ENCODE results near the gene SLK. TPM values are rescaled to one million over a fixed set of nuclear protein-coding genes. Genes with fewer than 3 reads are reported as not detected.

The SLK gene
- total and polyA plus RNA-seq, 5 donors = 12.7 to 40.5 (median 35.3) TPM

DNA sequence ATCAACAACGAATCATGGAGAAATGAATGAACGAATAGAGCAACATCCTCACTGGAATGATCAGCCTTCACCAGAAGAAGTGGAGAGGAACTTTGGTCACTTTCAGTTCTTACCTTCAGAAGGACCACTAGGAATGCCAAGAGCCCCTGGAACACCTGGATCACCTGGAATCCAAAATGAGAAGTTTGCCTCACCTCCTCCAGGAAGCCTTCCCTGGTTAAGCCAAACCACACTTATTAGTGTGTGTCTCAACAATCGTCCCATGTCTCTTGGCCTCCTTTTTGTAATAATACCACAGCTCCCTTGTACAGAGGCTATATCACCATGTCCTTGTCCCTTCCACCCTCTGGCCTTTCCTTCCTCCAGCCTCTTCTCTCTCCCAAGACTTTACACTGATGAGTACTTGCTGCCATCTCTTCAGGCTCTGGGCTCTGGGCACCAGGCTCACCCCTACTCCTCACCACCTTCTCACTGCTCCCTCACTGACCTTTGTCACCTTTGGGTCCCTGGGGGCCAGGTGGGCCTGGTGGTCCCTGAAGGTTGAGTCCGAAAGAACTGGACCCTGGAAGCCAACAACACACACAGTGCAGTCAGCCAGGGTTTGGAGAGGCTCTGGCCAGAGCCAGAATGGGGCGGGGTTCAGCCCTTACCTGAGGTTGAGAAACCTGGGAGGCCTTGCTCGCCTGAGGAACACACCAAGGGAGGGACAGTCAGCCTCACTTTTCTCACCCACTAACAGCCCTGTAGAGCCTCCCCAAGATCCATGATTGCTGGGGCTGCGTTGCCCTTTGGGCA is 72.2 kb downstream of the SLK start:
- ATAC-seq = no peak
- intact Hi-C loops (cut with DNase I) = no loop called here
- Histone ChIP-seq H3K4me3 (ENCODE audit: low read length) (no peak overlapping the region), H3K27ac (ENCODE audit: low read length) (no peak overlapping the region), H3K27me3 (ENCODE audit: control insufficient read depth, insufficient read depth) (no peaks in the 10 kb centered on the region), H3K4me1 (ENCODE audit: control insufficient read depth, insufficient read depth, low read length) (no peaks in the 10 kb centered on the region), H3K9me3 (ENCODE audit: control insufficient read depth, low read length) (no peaks in the 10 kb centered on the region)
- 91% methylated on average over 7 of the region's 7 CpGs for WGBS
- no peak for DNase-seq

DNA sequence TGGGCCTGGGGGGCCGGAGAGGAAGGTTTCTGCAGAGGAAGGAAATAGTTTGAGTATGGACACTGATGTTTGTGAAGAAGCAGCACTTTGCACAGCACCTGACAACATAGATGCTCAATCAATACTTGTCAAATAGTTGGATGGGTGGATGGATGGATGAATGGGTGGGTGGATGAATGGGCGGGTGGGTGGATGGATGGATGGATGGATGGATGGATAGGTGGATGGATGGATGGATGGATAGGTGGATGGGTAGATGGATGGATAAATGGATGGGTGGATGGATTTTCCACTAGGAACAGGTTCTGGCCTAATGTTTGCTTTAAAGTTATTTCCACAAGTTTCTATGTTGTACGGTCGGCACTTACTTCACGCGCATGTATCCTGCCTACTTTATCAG is 73.4 kb downstream of the SLK start:
- no peak overlapping the region for H3K4me3 ChIP-seq (ENCODE audit: low read length)
- intact Hi-C loops (cut with DNase I) = loop anchor here in 1 of 4 donors (5.0 kb wide), 1 partner anchor 167 kb away; no protein-coding TSS in a partner anchor
- H3K9me3 ChIP-seq (ENCODE audit: control insufficient read depth, low read length) = no peaks in the 10 kb centered on the region
- WGBS = 75% methylated on average over 6 of the region's 6 CpGs
- H3K4me1 ChIP-seq (ENCODE audit: control insufficient read depth, insufficient read depth, low read length) = no peaks in the 10 kb centered on the region
- H3K27ac ChIP-seq (ENCODE audit: low read length) = no peak overlapping the region
- no peak for ATAC-seq
- H3K27me3 ChIP-seq (ENCODE audit: control insufficient read depth, insufficient read depth) = no peaks in the 10 kb centered on the region
- DNase-seq = no peak

- intact Hi-C loops (cut with DNase I) = loop anchor here in 1 of 4 donors (5.0 kb wide), 1 partner anchor 166 kb away; no protein-coding TSS in a partner anchor
- H3K4me1 ChIP-seq (ENCODE audit: control insufficient read depth, insufficient read depth, low read length) = no peaks in the 10 kb centered on the region
- DNase-seq (no peak), ATAC-seq (no peak)
- no peak overlapping the region for H3K27ac ChIP-seq (ENCODE audit: low read length)
- no peaks in the 10 kb centered on the region for H3K27me3 ChIP-seq (ENCODE audit: control insufficient read depth, insufficient read depth)
- 84% methylated on average over 9 of the region's 9 CpGs for WGBS
- no peak overlapping the region for H3K4me3 ChIP-seq (ENCODE audit: low read length)
- H3K9me3 ChIP-seq (ENCODE audit: control insufficient read depth, low read length) = no peaks in the 10 kb centered on the region
These were observed 74.2 kb downstream of the SLK start for GRCh38 chr10:104040862-104041789.

- H3K9me3 ChIP-seq (ENCODE audit: control insufficient read depth, low read length) = no peaks in the 10 kb centered on the region
- ATAC-seq (no peak), DNase-seq (no peak)
- no peaks in the 10 kb centered on the region for H3K27me3 ChIP-seq (ENCODE audit: control insufficient read depth, insufficient read depth)
- no peak overlapping the region for H3K4me3 ChIP-seq (ENCODE audit: low read length)
- 88% methylated on average over 14 of the region's 14 CpGs for WGBS
- intact Hi-C loops (cut with DNase I) = loop anchor here in 1 of 4 donors (5.0 kb wide), 1 partner anchor 165 kb away; no protein-coding TSS in a partner anchor
- no peak overlapping the region for H3K27ac ChIP-seq (ENCODE audit: low read length)
- no peaks in the 10 kb centered on the region for H3K4me1 ChIP-seq (ENCODE audit: control insufficient read depth, insufficient read depth, low read length)
These were observed 75.1 kb downstream of the SLK start for GRCh38 chr10:104041891-104042535.

DNA sequence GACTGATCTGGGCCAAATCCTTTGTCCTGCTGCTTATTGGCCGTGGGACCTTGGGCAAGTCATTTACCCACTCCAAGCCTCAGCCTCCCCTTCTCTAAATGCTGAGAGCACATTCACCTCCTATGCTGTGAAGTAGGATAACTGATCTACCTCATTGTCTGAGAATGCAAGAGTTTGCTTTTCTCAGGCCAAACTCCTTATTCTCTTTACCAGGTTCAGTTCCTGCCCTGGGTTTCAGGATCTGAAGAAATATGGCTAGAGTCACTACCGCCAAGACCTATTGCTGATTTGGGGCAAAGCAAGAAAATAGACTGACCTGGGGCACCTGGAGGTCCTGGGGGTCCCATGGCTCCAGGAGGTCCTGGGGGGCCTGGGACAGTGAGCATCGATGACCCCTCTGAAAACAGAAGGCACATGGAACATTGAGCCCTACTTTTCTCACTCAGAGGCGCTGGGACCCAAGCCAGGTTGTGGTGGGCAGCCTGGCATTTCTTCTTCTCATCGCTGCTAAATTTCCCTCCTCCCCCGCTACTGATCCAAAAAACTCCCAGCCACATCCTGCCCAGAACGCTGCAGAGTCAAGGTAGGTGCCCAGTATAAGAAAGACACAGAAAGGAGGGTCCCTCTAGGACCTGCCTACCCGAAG is 76.4 kb downstream of the SLK start:
- no peaks in the 10 kb centered on the region for H3K27me3 ChIP-seq (ENCODE audit: control insufficient read depth, insufficient read depth)
- 83% methylated on average over 8 of the region's 8 CpGs for WGBS
- no peaks in the 10 kb centered on the region for H3K4me1 ChIP-seq (ENCODE audit: control insufficient read depth, insufficient read depth, low read length)
- no peaks in the 10 kb centered on the region for H3K9me3 ChIP-seq (ENCODE audit: control insufficient read depth, low read length)
- no peak overlapping the region for H3K27ac ChIP-seq (ENCODE audit: low read length)
- intact Hi-C loops (cut with DNase I) = loop anchor here in 1 of 4 donors (5.0 kb wide), 1 partner anchor 164 kb away; no protein-coding TSS in a partner anchor
- ATAC-seq = no peak
- no peak for DNase-seq
- no peak overlapping the region for H3K4me3 ChIP-seq (ENCODE audit: low read length)

GRCh38 chr10:104043854-104044253 is 76.9 kb downstream of the SLK start:
- WGBS = 66% methylated on average over 4 of the region's 4 CpGs
- DNase-seq = no peak
- no peak for ATAC-seq
- H3K4me1 ChIP-seq (ENCODE audit: control insufficient read depth, insufficient read depth, low read length) = no peaks in the 10 kb centered on the region
- H3K4me3 ChIP-seq (ENCODE audit: low read length) = no peak overlapping the region
- intact Hi-C loops (cut with DNase I) = loop anchor here in 1 of 4 donors (5.0 kb wide), 1 partner anchor 163 kb away; no protein-coding TSS in a partner anchor
- H3K27ac ChIP-seq (ENCODE audit: low read length) = no peak overlapping the region
- H3K9me3 ChIP-seq (ENCODE audit: control insufficient read depth, low read length) = no peaks in the 10 kb centered on the region
- no peaks in the 10 kb centered on the region for H3K27me3 ChIP-seq (ENCODE audit: control insufficient read depth, insufficient read depth)

DNA sequence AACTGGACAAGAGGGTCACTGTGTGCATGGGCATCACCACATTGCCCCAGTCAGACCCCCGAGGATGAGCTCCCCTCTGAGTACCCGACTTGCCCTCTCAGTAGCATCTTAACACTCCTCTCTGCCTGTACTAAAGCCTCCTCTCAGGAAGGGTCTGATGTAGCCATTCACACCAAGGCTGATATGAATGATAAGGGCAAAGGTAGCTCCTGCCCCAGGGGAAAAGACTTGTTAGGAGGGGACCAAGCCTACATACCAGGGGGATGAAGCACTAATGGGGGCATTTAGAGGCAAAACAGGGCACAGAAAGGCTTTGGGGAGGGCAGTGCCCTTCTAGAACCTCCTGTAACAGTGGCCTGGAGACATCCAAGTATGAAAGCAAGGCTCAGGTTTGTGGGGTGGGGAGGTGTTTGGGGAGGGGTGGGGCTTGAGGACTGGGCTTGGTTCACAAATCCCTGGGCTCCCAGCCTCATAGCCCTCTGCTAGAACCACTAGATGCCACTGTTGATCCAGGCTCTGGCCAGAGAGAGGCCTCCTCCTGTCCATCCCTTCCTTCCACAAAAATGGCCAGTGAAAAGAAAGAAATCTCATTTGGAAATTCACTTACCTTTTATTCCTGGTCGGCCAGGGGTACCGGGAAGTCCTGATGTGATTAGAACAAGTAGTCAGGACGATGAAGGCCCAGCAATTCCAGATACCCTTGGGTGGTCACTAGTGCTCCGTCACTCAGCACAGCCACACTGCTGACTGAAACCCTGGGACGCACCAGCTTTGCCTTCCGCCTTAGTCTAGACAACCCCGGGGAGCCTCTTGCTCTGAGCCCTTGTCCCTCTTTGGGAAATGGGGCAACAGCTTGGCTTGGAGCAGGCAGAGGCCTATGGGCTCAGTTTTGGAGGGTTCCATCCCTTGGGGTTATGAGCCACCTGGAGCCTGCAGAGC is 78.5 kb downstream of the SLK start:
- Histone ChIP-seq H3K9me3 (ENCODE audit: control insufficient read depth, low read length) (no peaks in the 10 kb centered on the region), H3K4me3 (ENCODE audit: low read length) (no peak overlapping the region), H3K27me3 (ENCODE audit: control insufficient read depth, insufficient read depth) (no peaks in the 10 kb centered on the region), H3K27ac (ENCODE audit: low read length) (no peak overlapping the region), H3K4me1 (ENCODE audit: control insufficient read depth, insufficient read depth, low read length) (no peaks in the 10 kb centered on the region)
- WGBS = 77% methylated on average over 9 of the region's 9 CpGs
- intact Hi-C loops (cut with DNase I) = loop anchor here in 3 of 4 donors (5.0 kb wide), 1 partner anchor 162 kb away; no protein-coding TSS in a partner anchor
- peak in 2 of 3 donors; percentile 45 to 68 for DNase-seq
- peak; percentile 71 to 76 for ATAC-seq

GRCh38 chr10:104046651-104047050 is 79.7 kb downstream of the SLK start:
- intact Hi-C loops (cut with DNase I) = loop anchor here in 3 of 4 donors (5.0 kb wide), 1 partner anchor 161 kb away; no protein-coding TSS in a partner anchor
- WGBS = 89% methylated on average over 6 of the region's 6 CpGs

GRCh38 chr10:104049504-104050250 is 82.7 kb downstream of the SLK start:
- WGBS = 53% methylated on average over 8 of the region's 8 CpGs
- no peaks in the 10 kb centered on the region for H3K9me3 ChIP-seq (ENCODE audit: control insufficient read depth, low read length)
- intact Hi-C loops (cut with DNase I) = loop anchor here in 3 of 4 donors (5.0 kb wide), 1 partner anchor 158 kb away; no protein-coding TSS in a partner anchor
- no peak overlapping the region for H3K4me3 ChIP-seq (ENCODE audit: low read length)
- ATAC-seq (peak; percentile 44 to 88), DNase-seq (no peak)
- H3K4me1 ChIP-seq (ENCODE audit: control insufficient read depth, insufficient read depth, low read length) = no peaks in the 10 kb centered on the region
- H3K27me3 ChIP-seq (ENCODE audit: control insufficient read depth, insufficient read depth) = no peaks in the 10 kb centered on the region
- no peak overlapping the region for H3K27ac ChIP-seq (ENCODE audit: low read length)

More at GRCh38 chr10:104046651-104047050, 79.7 kb downstream of the SLK start:
- Histone ChIP-seq H3K27ac (ENCODE audit: low read length) (no peak overlapping the region), H3K27me3 (ENCODE audit: control insufficient read depth, insufficient read depth) (no peaks in the 10 kb centered on the region), H3K9me3 (ENCODE audit: control insufficient read depth, low read length) (no peaks in the 10 kb centered on the region), H3K4me3 (ENCODE audit: low read length) (no peak overlapping the region), H3K4me1 (ENCODE audit: control insufficient read depth, insufficient read depth, low read length) (no peaks in the 10 kb centered on the region)
- no peak for ATAC-seq
- no peak for DNase-seq
